OCI-LY7 (cell line): ENCODE results near the gene SPAST.

Experiments
- EZH2phosphoT487 ChIP-seq: fragments of 200-600 bp; sonication (generic); IDR thresholded peaks from 2 replicates; pipeline ENCODE4 v1.6.1; 2018; ENCODE audit warnings: low read depth, borderline replicate concordance, mild to moderate bottlenecking, mixed run types, antibody characterized with exemption, low read length, moderate library complexity, mixed read lengths
- TF ChIP-seq, protein P1 (sequence below): fragments of 200-600 bp; sonication (generic); conservative IDR thresholded peaks from 2 replicates; pipeline ENCODE4 v1.5.1; 2014; ENCODE audit warnings: mild to moderate bottlenecking, antibody characterized with exemption, low read length, moderate library complexity, mixed read lengths

DNA sequence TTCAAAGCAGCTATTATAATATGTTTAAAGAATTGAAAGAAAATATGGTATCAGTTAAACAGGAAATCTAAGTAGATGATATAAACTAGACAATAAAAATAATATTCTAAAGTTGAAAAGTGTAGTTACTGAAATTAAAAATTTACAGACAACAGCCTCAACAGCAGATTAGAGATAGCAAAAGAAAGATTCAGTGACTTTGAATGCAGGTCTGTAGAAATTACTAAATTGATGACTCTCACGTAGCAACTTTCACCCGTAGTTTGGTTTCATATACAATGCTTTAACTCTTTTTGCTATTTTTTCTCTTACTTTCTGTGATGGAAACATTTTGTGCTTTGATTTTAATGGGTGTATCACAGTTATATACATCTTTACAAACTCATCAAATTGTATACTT is 44.8 kb downstream of the SPAST start:
- TF ChIP-seq, protein P1, sequence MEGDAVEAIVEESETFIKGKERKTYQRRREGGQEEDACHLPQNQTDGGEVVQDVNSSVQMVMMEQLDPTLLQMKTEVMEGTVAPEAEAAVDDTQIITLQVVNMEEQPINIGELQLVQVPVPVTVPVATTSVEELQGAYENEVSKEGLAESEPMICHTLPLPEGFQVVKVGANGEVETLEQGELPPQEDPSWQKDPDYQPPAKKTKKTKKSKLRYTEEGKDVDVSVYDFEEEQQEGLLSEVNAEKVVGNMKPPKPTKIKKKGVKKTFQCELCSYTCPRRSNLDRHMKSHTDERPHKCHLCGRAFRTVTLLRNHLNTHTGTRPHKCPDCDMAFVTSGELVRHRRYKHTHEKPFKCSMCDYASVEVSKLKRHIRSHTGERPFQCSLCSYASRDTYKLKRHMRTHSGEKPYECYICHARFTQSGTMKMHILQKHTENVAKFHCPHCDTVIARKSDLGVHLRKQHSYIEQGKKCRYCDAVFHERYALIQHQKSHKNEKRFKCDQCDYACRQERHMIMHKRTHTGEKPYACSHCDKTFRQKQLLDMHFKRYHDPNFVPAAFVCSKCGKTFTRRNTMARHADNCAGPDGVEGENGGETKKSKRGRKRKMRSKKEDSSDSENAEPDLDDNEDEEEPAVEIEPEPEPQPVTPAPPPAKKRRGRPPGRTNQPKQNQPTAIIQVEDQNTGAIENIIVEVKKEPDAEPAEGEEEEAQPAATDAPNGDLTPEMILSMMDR, result no peak
- no peak for TF ChIP-seq EZH2phosphoT487
